Hepatocyte (in vitro differentiated cells): ENCODE data around the gene THRA. TPM values are rescaled to one million over a fixed set of nuclear protein-coding genes. Genes with fewer than 3 reads are reported as not detected.

Source experiments
- DNase-seq: peaks from one replicate; pipeline ENCODE4 v3.0.0-alpha.2; 2016; ENCODE audit warnings: low spot score
- H2AFZ ChIP-seq: fragments of 200-600 bp; sonication (generic); 2 replicates; pipeline ENCODE4 v1.6.0; 2016; ENCODE audit warnings: antibody characterized with exemption, mild to moderate bottlenecking
- H3K27ac ChIP-seq: fragments of 200-600 bp; sonication (generic); 2 replicates; pipeline ENCODE4 v1.5.1; 2016; ENCODE audit warnings: mild to moderate bottlenecking
- H3K27me3 ChIP-seq: fragments of 200-600 bp; sonication (generic); 2 replicates; pipeline ENCODE4 v1.6.1; 2016
- H3K36me3 ChIP-seq: fragments of 200-600 bp; sonication (generic); replicated peaks from 2 replicates; pipeline ENCODE4 v1.5.1; 2016; ENCODE audit warnings: low read depth; ENCODE audit not compliant: insufficient read depth
- H3K4me1 ChIP-seq: fragments of 200-600 bp; sonication (generic); 2 replicates; pipeline ENCODE4 v1.5.1; 2016; ENCODE audit warnings: mild to moderate bottlenecking, moderate library complexity; ENCODE audit not compliant: insufficient read depth
- H3K4me2 ChIP-seq: fragments of 200-600 bp; sonication (generic); 2 replicates; pipeline ENCODE4 v1.6.0; 2016
- H3K4me3 ChIP-seq: fragments of 200-600 bp; sonication (generic); 2 replicates; pipeline ENCODE4 v1.5.1; 2016; ENCODE audit warnings: mild to moderate bottlenecking
- H3K79me2 ChIP-seq: fragments of 200-600 bp; sonication (generic); 2 replicates; pipeline ENCODE4 v1.6.0; 2017; ENCODE audit warnings: mild to moderate bottlenecking
- H3K9me2 ChIP-seq: fragments of 200-600 bp; sonication (generic); replicated peaks from 2 replicates; pipeline ENCODE4 v1.6.0; 2017; ENCODE audit warnings: mild to moderate bottlenecking; ENCODE audit not compliant: insufficient read depth
- H3K9me3 ChIP-seq: fragments of 200-600 bp; sonication (generic); 2 replicates; pipeline ENCODE4 v1.5.1; 2016; ENCODE audit warnings: low read depth, mild to moderate bottlenecking
- H4K20me1 ChIP-seq: fragments of 200-600 bp; sonication (generic); 2 replicates; pipeline ENCODE4 v1.6.0; 2016; ENCODE audit warnings: mild to moderate bottlenecking; ENCODE audit not compliant: insufficient read depth, poor library complexity, severe bottlenecking
- EZH2 ChIP-seq: fragments of 200-600 bp; sonication (generic); IDR thresholded peaks from 2 replicates; pipeline ENCODE4 v1.6.1; 2016; ENCODE audit warnings: antibody characterized with exemption, mild to moderate bottlenecking, borderline replicate concordance
- EZH2phosphoT487 ChIP-seq: fragments of 200-600 bp; sonication (generic); IDR thresholded peaks from one replicate; pipeline ENCODE4 v1.6.1; 2018; ENCODE audit warnings: antibody characterized with exemption, mild to moderate bottlenecking, low read depth, moderate library complexity; ENCODE audit not compliant: unreplicated experiment, severe bottlenecking
- WGBS: methylation state at CpG from one replicate; pipeline ENCODE4 v1.1.6; 2016; ENCODE audit warnings: low lambda C conversion rate; ENCODE audit errors: missing lambda C conversion rate; 5-methylcytosine and 5-hydroxymethylcytosine counted together
- polyA plus RNA-seq: library from polyadenylated mRNA; unstranded; fragments of >200 nt; fragmentation: Nextera tagmentation; extraction: Ambion mirVana; gene quantifications from 2 replicates; pipeline ENCODE4 v1.2.1, GENCODE V29; 2016
- total RNA-seq: library from RNA; depleted of rRNA; stranded (reverse); fragments of >200 nt; gene quantifications from 2 replicates; pipeline ENCODE4 v1.2.3, GENCODE V29; 2014
- TF ChIP-seq, protein P1 (sequence below): fragments of 200-600 bp; sonication (generic); IDR thresholded peaks from 2 replicates; pipeline ENCODE4 v1.5.1; 2016; ENCODE audit warnings: antibody characterized with exemption, mild to moderate bottlenecking; ENCODE audit not compliant: poor library complexity

Gene THRA
- total and polyA plus RNA-seq, 2 experiments from 2014 or later: 22.5 to 35.3 TPM

DNA sequence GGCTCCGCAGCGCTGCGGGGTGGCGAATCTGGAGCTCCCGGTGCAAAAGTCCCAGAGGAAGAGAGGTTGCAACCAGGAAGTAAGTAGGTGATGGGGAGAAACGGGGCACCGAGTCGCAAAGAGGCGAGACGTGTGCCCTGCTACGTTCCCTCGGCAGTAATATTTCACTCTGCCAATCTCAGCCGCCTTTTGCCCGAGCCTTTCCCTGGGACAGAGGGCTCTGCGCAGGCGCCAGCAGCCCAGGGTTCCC, 37.6 kb downstream of the THRA start, which contains the start of gene NR1D1:
Gene NR1D1 (minus strand): TSS at position 171 of the 250 bp plus-strand sequence. CDS start 495 bp downstream, outside the sequence.
- TF ChIP-seq, protein P1, sequence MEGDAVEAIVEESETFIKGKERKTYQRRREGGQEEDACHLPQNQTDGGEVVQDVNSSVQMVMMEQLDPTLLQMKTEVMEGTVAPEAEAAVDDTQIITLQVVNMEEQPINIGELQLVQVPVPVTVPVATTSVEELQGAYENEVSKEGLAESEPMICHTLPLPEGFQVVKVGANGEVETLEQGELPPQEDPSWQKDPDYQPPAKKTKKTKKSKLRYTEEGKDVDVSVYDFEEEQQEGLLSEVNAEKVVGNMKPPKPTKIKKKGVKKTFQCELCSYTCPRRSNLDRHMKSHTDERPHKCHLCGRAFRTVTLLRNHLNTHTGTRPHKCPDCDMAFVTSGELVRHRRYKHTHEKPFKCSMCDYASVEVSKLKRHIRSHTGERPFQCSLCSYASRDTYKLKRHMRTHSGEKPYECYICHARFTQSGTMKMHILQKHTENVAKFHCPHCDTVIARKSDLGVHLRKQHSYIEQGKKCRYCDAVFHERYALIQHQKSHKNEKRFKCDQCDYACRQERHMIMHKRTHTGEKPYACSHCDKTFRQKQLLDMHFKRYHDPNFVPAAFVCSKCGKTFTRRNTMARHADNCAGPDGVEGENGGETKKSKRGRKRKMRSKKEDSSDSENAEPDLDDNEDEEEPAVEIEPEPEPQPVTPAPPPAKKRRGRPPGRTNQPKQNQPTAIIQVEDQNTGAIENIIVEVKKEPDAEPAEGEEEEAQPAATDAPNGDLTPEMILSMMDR: peak; percentile 1
- TF ChIP-seq EZH2: no peak
- peak within 1 kb of the TSS; percentile 69 for H3K27ac ChIP-seq
- H3K27me3 ChIP-seq: no peaks in the 10 kb centered on the region
- no peak for DNase-seq
- no peaks in the 10 kb centered on the region for H3K36me3 ChIP-seq
- H3K4me3 ChIP-seq: peak within 1 kb of the TSS; percentile 33
- H3K9me2 ChIP-seq: no peaks in the 10 kb centered on the region
- peak within 1 kb of the TSS; percentile 97 for H3K4me2 ChIP-seq
- no peaks in the 10 kb centered on the region for H3K9me3 ChIP-seq
- H3K79me2 ChIP-seq: no peaks in the 10 kb centered on the region
- H2AFZ ChIP-seq: peak within 1 kb of the TSS; percentile 41
- no peaks in the 10 kb centered on the region for H4K20me1 ChIP-seq
- WGBS: under 1% methylated on average over 16 of the region's 16 CpGs
- peaks cover 35% of the 10 kb centered on the region for H3K4me1 ChIP-seq

- Histone ChIP-seq H3K9me3 (no peaks in the 10 kb centered on the region), H3K4me1 (peaks cover 35% of the 10 kb centered on the region), H3K79me2 (no peaks in the 10 kb centered on the region), H3K4me3 (no peak overlapping the region), H3K27ac (peak overlapping the region; percentile 69), H3K4me2 (peak overlapping the region; percentile 97), H3K36me3 (no peaks in the 10 kb centered on the region), H2AFZ (no peak overlapping the region), H3K9me2 (no peaks in the 10 kb centered on the region), H4K20me1 (no peaks in the 10 kb centered on the region), H3K27me3 (no peaks in the 10 kb centered on the region)
- no peak for TF ChIP-seq EZH2
- TF ChIP-seq, protein P1: no peak
- no peak for TF ChIP-seq EZH2phosphoT487
- peak; percentile 98 for DNase-seq
- 3% methylated on average over 25 of the region's 25 CpGs for WGBS
Observed at GRCh38 chr17:40100669-40101366, 38.1 kb downstream of the THRA start.

DNA sequence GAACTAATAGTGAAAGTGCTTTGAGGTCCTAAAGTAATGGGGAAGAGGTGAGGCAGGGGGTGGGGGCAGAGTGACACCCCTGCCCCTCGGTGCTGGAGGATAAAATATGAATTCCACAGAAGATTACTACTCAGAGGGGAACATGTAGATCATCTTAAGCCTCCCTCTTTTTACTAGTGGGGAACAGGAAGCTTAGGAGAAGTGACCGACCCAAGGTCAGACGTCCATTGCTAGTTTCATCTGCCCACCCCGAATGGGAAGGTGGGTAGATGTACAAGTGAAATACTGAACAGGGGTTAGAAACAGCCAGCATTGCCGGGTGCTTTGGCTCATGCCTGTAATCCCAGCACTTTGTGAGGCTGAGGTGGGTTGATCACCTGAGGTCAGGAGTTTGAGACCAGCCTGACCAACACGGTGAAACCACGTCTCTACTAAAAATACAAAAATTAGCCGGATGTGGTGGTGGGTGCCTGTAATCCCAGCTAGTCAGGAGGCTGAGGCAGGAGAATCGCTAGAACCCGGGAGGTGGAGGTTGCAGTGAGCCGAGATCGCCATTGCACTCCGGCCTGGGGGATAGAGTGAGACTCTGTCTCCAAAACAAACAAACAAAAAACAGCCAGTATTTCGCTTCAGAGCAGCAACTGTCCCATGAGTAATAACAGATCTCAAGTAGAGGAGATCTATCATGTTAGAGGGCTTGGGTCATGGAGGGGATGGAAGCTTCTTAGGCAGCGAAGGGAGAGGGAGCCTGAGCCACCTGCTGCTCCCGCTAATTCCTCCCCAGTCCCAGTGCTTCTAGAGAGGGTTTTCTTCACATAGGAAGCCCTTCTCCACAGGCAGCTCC, 38.8 kb downstream of the THRA start:
- Histone ChIP-seq H3K4me3 (no peak overlapping the region), H4K20me1 (no peaks in the 10 kb centered on the region), H3K36me3 (no peaks in the 10 kb centered on the region), H3K9me3 (no peaks in the 10 kb centered on the region), H3K4me2 (peak overlapping the region; percentile 97), H3K9me2 (no peaks in the 10 kb centered on the region), H3K4me1 (peaks cover 40% of the 10 kb centered on the region), H3K27ac (peak overlapping the region; percentile 69), H3K79me2 (no peaks in the 10 kb centered on the region), H3K27me3 (no peaks in the 10 kb centered on the region), H2AFZ (no peak overlapping the region)
- TF ChIP-seq EZH2phosphoT487 (no peak), EZH2 (no peak)
- TF ChIP-seq, protein P1: no peak
- no peak for DNase-seq
- WGBS: 82% methylated on average over 16 of the region's 16 CpGs
